GM19099 (cell line): ENCODE results near the gene AP4B1.

Experiments
- POLR2A ChIP-seq: IDR thresholded peaks from 3 replicates; pipeline ENCODE4 v1.6.1; 2011; ENCODE audit warnings: low read depth; ENCODE audit not compliant: insufficient read length; ENCODE audit errors: extremely low read depth

Gene AP4B1

GRCh38 chr1:113935970-113936369, 31.4 kb upstream of the AP4B1 start:
- no peak for TF ChIP-seq POLR2A

- no peak for TF ChIP-seq POLR2A
Measured at GRCh38 chr1:113935176-113935575, 30.6 kb upstream of the AP4B1 start.

GRCh38 chr1:113934511-113935055, 30.0 kb upstream of the AP4B1 start:
- TF ChIP-seq POLR2A, result no peak

- no peak for TF ChIP-seq POLR2A
Measured at GRCh38 chr1:113934006-113934405, 29.4 kb upstream of the AP4B1 start.

- no peak for TF ChIP-seq POLR2A
Measured at GRCh38 chr1:113931451-113931851, 26.9 kb upstream of the AP4B1 start.

- no peak for TF ChIP-seq POLR2A
Measured at GRCh38 chr1:113930499-113931161, 26.0 kb upstream of the AP4B1 start.

GRCh38 chr1:113929750-113930498, 25.3 kb upstream of the AP4B1 start:
- no peak for TF ChIP-seq POLR2A

- TF ChIP-seq POLR2A, result peak; percentile 71
Measured at GRCh38 chr1:113928941-113929749, 24.5 kb upstream of the AP4B1 start, which contains the start of gene HIPK1. HIPK1 (plus strand) TSS chr1:113929324.

GRCh38 chr1:113928187-113928930, 23.8 kb upstream of the AP4B1 start:
- TF ChIP-seq POLR2A, result peak; percentile 17

- TF ChIP-seq POLR2A, result no peak
Measured at GRCh38 chr1:113924473-113924872, 19.9 kb upstream of the AP4B1 start.

GRCh38 chr1:113922957-113923356, 18.4 kb upstream of the AP4B1 start:
- no peak for TF ChIP-seq POLR2A

- TF ChIP-seq POLR2A, result no peak
Measured at GRCh38 chr1:113918243-113918642, 13.6 kb upstream of the AP4B1 start.

- no peak for TF ChIP-seq POLR2A
Measured at GRCh38 chr1:113917400-113918082, 12.9 kb upstream of the AP4B1 start.

GRCh38 chr1:113916974-113917373, 12.4 kb upstream of the AP4B1 start:
- no peak for TF ChIP-seq POLR2A
